Omental fat pad (tissue), 4 donors: Measurements from ENCODE around the gene DUSP7. TPM values are rescaled to one million over a fixed set of nuclear protein-coding genes. Genes with fewer than 3 reads are reported as not detected.

Experiments used
- ATAC-seq: fragments of 150-250 bp; one replicate; pipeline ENCODE4 v1.9.1; 2016; ENCODE audit warnings: mild to moderate bottlenecking, moderate library complexity; ENCODE audit not compliant: low FRiP score
- DNase-seq: peaks from one replicate; pipeline ENCODE4 v3.0.0-alpha.2; 2019; ENCODE audit warnings: low spot score
- total RNA-seq, 4 donors: library from RNA; depleted of rRNA; stranded (reverse); fragments of >200 nt; gene quantifications; one replicate each; pipeline ENCODE4 v1.1.0, GENCODE V29; 2016
- TF ChIP-seq, protein P1 (sequence below), 3 donors: fragments of 450-650 bp; IDR thresholded peaks; one replicate each; pipeline ENCODE4 v1.5.1; 2016 to 2017; ENCODE audit warnings: antibody characterized with exemption in 3 of 3, mild to moderate bottlenecking in 3 of 3, moderate library complexity in 2 of 3

The DUSP7 gene, protein sequence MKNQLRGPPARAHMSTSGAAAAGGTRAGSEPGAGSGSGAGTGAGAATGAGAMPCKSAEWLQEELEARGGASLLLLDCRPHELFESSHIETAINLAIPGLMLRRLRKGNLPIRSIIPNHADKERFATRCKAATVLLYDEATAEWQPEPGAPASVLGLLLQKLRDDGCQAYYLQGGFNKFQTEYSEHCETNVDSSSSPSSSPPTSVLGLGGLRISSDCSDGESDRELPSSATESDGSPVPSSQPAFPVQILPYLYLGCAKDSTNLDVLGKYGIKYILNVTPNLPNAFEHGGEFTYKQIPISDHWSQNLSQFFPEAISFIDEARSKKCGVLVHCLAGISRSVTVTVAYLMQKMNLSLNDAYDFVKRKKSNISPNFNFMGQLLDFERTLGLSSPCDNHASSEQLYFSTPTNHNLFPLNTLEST
- 10 to 100 TPM in 3 of 4 donors, 1 to 10 TPM in 1; 5.5 to 22.2 (median 16.8) TPM for total RNA-seq

DNA sequence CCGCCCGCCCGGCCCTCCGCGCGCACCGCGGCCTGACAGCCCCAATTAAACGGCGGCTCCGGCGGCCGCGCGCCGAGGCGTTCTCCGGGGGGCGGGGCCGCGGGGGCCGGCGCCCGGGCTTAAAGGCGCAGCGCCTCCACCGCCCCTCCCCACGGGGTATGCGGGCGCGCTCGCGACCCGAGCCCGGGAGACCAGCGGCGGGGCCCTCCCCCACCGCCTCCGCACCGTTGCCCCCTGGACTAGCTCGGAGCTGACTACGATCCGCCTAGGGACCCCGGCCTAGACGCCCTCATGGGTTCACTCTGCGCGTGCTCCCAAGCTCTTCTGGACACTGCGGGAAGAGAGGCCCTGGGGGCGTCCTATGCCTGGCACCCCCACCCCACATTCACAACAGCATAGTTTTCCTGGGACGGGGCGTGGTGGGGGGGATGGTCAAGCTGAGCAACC is at the start of gene DUSP7:
Gene DUSP7 (minus strand): TSS at position 51 of the 447 bp plus-strand sequence. CDS start 205 bp downstream, outside the sequence.
- ATAC-seq, result peak; percentile 51

DNA sequence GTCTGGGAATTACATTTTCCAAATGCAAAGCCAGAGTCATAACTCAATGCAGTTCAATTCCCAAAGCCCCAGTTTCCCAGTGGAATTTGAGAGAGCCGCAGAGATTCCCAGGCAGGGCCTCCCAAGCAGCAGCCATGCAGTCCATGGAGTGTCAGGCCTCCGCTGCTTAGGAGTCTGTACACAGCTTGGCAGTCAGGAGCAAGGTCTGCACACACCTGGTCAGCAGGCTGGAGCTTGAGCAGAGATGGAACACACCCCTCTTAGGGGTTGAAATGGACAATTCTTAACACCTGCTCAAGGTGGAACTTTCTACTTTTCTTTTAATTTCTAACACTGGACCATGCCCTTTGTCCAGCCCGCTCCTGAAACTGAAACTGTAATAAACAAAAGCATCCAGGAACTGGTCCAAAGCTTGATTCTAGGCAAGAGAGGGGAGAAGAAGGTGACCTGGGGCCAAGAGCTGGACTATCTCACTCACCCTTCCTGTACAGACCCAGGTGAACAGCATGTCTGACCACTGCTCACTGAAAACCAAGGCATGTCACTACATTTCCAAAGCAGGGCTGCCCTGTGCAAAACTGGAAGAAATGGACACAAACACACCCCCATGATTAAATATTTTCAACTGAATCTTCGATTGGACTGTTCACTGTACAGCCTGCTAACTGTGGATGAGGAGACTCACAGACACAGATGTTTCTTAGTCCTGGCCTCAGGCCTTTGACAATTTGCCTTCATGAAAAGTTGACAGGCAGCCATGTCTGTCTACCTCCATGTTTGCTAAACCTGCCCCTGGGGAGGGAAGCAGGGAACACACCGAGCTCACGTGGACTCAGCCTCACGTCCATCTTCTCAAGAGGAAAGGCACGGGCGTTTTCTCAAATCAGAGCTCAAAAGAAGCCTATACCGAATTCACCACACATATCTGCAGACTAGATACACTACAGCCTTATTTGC is 48.6 kb upstream of the DUSP7 start:
- DNase-seq, result no peak
- no peak for ATAC-seq
- TF ChIP-seq, protein P1, sequence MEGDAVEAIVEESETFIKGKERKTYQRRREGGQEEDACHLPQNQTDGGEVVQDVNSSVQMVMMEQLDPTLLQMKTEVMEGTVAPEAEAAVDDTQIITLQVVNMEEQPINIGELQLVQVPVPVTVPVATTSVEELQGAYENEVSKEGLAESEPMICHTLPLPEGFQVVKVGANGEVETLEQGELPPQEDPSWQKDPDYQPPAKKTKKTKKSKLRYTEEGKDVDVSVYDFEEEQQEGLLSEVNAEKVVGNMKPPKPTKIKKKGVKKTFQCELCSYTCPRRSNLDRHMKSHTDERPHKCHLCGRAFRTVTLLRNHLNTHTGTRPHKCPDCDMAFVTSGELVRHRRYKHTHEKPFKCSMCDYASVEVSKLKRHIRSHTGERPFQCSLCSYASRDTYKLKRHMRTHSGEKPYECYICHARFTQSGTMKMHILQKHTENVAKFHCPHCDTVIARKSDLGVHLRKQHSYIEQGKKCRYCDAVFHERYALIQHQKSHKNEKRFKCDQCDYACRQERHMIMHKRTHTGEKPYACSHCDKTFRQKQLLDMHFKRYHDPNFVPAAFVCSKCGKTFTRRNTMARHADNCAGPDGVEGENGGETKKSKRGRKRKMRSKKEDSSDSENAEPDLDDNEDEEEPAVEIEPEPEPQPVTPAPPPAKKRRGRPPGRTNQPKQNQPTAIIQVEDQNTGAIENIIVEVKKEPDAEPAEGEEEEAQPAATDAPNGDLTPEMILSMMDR (IDR thresholded peaks at IDR 0.05), result no peak

More for the DNA sequence above, at the start of gene DUSP7:
- DNase-seq, result no peak
- TF ChIP-seq, protein P1 (IDR thresholded peaks at IDR 0.05), result no peak

DNA sequence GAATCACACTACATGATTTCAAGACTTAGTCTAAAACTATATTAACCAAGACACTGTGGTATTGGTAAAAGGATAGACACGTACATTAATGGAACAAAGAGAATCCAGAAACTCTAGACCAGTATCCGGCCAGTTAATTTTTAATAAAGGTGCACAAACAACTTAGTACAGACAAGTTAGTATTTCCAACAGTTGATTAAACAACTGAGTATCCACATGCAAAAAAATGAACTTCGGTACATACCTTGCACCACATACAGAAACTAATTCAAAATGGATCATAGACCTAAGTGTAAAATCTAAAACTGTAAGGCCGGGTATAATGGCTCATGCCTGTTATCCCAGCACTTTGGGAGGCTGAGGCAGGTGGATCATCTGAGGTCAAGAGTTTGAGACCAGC is 46.6 kb upstream of the DUSP7 start:
- DNase-seq, result no peak
- TF ChIP-seq, protein P1 (IDR thresholded peaks at IDR 0.05), result no peak
- no peak for ATAC-seq

DNA sequence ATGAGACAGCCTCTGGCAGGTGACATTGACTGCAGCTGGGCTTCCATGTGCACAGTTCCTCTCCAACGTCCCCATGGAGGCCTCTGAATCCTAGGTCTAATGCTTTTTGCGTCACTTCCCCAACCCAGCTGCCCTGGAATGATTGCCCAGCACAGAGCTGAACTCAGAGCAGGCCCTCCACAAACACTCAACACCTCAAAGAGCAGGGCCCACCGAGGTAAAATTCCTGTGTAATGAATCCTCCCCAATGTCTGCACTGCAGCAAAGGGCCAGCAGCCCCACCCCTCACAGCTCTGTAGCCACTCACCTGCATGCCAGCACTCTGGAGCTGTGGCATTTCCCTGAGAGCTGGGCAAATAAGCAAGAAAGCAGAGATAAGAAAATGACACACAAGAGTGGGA is 42.6 kb upstream of the DUSP7 start:
- DNase-seq, result no peak
- ATAC-seq, result no peak
- TF ChIP-seq, protein P1 (IDR thresholded peaks at IDR 0.05), result no peak

DNA sequence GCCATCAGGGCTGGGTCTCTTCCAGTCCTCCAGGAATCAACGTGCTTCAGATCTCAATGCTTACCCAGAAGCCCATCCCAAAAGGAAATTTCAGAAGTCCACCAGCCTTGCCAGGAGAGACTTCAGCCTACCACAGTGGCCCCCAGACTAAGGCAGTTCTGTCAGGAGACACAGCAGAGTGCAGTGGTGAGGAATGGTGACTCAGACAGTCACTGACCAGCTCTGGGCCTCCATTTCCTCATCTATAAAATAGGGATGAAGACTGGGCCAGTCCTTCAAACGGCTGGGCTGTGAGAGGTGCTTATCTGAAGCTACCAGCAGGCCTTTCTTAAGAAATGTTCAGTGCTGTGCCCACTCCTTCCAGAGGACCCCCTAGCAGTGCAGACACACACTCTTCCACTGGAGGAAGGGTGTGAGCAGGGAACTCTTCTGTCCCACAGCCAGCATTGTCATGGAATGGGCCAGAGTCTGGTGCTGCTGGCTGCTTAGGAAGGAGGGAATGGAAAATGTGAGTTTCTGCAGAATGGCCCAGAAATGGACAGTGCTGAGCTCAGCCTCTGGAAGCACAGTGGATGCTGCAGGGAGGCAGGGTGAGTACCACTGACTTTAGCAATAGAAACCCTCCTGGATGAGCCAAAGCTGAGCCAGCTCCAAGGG is 41.6 kb upstream of the DUSP7 start:
- ATAC-seq (no peak), DNase-seq (no peak)
- TF ChIP-seq, protein P1 (IDR thresholded peaks at IDR 0.05), result no peak

DNA sequence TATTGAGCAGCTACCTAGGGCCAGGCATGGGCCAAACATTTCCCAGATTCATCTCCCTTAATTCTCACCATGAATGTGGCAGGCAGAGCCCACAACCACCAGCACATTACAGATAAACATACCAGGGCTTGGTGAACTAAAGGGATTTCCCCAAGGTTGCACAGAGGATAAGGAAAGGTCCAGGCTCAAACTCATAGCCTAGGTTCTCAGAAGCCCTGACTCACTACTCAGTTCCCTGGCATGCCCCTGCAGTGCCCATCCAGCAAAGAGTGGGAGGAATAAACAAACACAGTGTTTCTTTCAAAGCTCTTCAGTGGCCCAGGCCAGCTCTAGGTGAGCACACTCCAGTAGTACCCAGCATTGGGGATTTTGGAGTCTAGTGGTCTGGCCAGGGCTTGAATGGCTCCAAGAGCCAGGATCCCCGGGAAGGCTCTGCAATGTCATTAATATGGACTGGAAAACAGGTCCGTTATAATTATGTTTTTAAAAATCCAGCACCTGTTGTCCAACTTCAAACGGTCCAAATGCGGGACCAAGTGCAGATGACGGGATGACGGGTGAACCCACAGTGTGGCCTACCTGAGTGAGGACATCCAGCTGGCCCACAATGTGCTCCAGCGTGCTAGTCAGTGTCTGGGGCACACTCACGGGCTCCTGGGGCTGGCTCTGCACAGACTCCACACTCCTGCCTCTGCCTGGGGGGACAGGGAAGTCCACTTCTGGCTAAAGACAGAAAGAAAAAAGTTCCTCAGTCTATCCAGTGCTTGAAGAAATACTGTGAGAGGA is 39.8 kb upstream of the DUSP7 start:
- TF ChIP-seq, protein P1 (IDR thresholded peaks at IDR 0.05), result no peak
- DNase-seq (no peak), ATAC-seq (no peak)
